Measurements from ENCODE around the gene PDE10A. TPM values are rescaled to one million over a fixed set of nuclear protein-coding genes. Genes with fewer than 3 reads are reported as not detected.
"Not testable (repeated sequence)": the region's sequence is repeated elsewhere in the genome, so short reads cannot be mapped to it uniquely, and the experiment has no call there.

Gene PDE10A
- total RNA-seq, 4 donors from 2014 or later, result 0.54 to 4.4 (median 0.98) TPM

- intact Hi-C loops (cut with DNase I; ENCODE audit: low total_unique reads), result no loop called here
- no peak overlapping the region for H3K4me3 ChIP-seq (ENCODE audit: low read depth, poor library complexity, severe bottlenecking)
- 71 to 72% methylated on average over 7 of the region's 7 CpGs for WGBS, 2 donors
- no peak for DNase-seq (ENCODE audit: low spot score in 2 of 2)
- no peak for TF ChIP-seq POLR2A (IDR thresholded peaks at IDR 0.05)
- no peak for TF ChIP-seq CTCF (IDR thresholded peaks at IDR 0.05)
Measured at GRCh38 chr6:165562421-165563090, 100.5 kb downstream of the PDE10A start.

GRCh38 chr6:165559632-165560031 lies 103.4 kb downstream of the PDE10A start:
- H3K4me3 ChIP-seq (ENCODE audit: low read depth, poor library complexity, severe bottlenecking), result no peak overlapping the region
- DNase-seq (ENCODE audit: low spot score in 2 of 2), result no peak
- intact Hi-C loops (cut with DNase I; ENCODE audit: low total_unique reads), result loop anchor here (10.0 kb wide), 1 partner anchor 1825 kb away; no protein-coding TSS in a partner anchor
- WGBS, 2 donors, result 90 to 92% methylated on average over 7 of the region's 7 CpGs
- TF ChIP-seq CTCF (IDR thresholded peaks at IDR 0.05) (no peak), POLR2A (IDR thresholded peaks at IDR 0.05) (no peak)

GRCh38 chr6:165558097-165558496 lies 104.9 kb downstream of the PDE10A start:
- intact Hi-C loops (cut with DNase I; ENCODE audit: low total_unique reads), result loop anchor here (10.0 kb wide), 1 partner anchor 1823 kb away; no protein-coding TSS in a partner anchor
- not testable (repeated sequence) for H3K4me3 ChIP-seq (ENCODE audit: low read depth, poor library complexity, severe bottlenecking); DNase-seq (ENCODE audit: low spot score in 2 of 2)
- WGBS, 2 donors, result 89 to 94% methylated on average over 6 of the region's 6 CpGs

- TF ChIP-seq POLR2A (IDR thresholded peaks at IDR 0.05) (no peak), CTCF (IDR thresholded peaks at IDR 0.05) (no peak)
- intact Hi-C loops (cut with DNase I; ENCODE audit: low total_unique reads), result loop anchor here (10.0 kb wide), 1 partner anchor 1823 kb away; no protein-coding TSS in a partner anchor
- 84 to 86% methylated on average over 6 of the region's 6 CpGs for WGBS, 2 donors
- no peak for DNase-seq (ENCODE audit: low spot score in 2 of 2)
- H3K4me3 ChIP-seq (ENCODE audit: low read depth, poor library complexity, severe bottlenecking), result no peak overlapping the region
Measured at GRCh38 chr6:165557674-165558073, 105.4 kb downstream of the PDE10A start.

- WGBS, 2 donors, result 54 to 62% methylated on average over 3 of the region's 3 CpGs
- TF ChIP-seq POLR2A (IDR thresholded peaks at IDR 0.05) (no peak), CTCF (IDR thresholded peaks at IDR 0.05) (no peak)
- intact Hi-C loops (cut with DNase I; ENCODE audit: low total_unique reads), result loop anchor here (10.0 kb wide), 1 partner anchor 1821 kb away; no protein-coding TSS in a partner anchor
- no peak for DNase-seq (ENCODE audit: low spot score in 2 of 2)
- no peak overlapping the region for H3K4me3 ChIP-seq (ENCODE audit: low read depth, poor library complexity, severe bottlenecking)
Measured at GRCh38 chr6:165556116-165556843, 106.8 kb downstream of the PDE10A start.

- intact Hi-C loops (cut with DNase I; ENCODE audit: low total_unique reads), result loop anchor here (10.0 kb wide), 1 partner anchor 1820 kb away; no protein-coding TSS in a partner anchor
- not testable (repeated sequence) for H3K4me3 ChIP-seq (ENCODE audit: low read depth, poor library complexity, severe bottlenecking); DNase-seq (ENCODE audit: low spot score in 2 of 2)
- WGBS, 2 donors, result 94 to 97% methylated on average over 3 of the region's 3 CpGs
Measured at GRCh38 chr6:165554644-165555043, 108.4 kb downstream of the PDE10A start.
